GM18907 (cell line): Measurements from ENCODE around the gene MT1F.
A peak's percentile ranks its signal among the peaks of the same experiment; 100 is the strongest.
"Not testable (repeated sequence)": the region's sequence is repeated elsewhere in the genome, so short reads cannot be mapped to it uniquely, and the experiment has no call there.

Experiments
- ATAC-seq: cut with Tn5 transposase; IDR thresholded peaks from one replicate; pipeline ENCODE4 v1.9.1; 2021; ENCODE audit warnings: mild to moderate bottlenecking, moderate library complexity; ENCODE audit not compliant: unreplicated experiment

MT1F gene

GRCh38 chr16:56670620-56670934 is 12.8 kb downstream of the MT1F start:
- no peak for ATAC-seq

GRCh38 chr16:56671691-56672090 is 13.9 kb downstream of the MT1F start:
- ATAC-seq: not testable (repeated sequence)

DNA sequence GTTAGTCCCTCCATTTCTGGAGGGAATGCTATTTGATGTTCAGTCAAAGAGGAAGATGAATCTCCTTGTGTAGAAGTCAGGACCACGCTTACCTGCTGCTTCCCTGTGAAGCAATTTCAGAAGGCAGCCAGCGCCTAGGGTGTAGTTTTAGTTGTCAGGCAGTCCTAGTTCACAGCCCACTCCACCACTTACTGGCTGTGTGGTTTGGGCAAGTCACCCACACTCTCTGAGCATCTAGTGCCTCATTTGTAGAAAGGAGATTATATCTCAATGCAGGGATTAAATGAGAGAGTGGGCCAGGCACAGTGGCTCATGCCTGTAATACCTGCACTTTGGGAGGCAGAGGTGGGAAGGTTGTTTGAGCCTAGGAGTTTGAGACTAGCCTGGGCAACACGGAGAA is 14.4 kb downstream of the MT1F start:
- not testable (repeated sequence) for ATAC-seq

DNA sequence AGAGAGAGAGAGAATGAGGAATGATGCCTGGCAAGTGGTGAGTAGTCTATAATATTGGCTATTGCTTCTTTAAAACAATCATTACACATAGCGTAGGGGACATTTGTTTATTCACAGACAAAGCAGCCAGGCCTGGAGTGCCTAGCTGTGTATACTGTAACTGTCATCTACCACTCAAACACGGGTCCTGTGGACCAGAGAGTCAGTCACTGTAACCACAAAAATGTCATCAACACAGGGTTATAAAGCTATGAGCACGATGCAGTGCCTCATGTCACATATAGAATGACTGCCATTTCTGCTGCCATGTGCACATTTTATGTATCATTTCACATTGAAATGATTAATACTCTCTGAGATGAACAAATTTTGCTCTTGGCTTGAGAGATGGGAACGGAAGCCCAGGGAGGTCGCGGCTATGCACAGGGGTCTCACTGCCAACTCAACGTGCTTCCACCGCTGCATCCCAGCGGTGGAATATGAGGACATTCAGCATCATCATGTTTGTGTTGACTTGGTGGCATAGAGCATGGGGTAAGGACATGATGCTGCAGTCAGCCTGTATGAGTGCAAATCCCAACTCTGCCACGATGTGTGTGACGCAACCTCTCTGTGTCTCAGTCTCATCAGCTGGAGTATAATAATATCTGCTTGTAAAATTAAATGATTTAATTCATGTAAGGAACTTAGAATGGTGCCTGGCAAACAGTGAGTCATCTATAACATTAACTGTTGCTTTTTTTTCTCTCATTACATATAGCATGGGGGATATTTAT is 15.2 kb downstream of the MT1F start:
- no peak for ATAC-seq

- ATAC-seq: no peak
Observed at GRCh38 chr16:56673921-56674320, 16.2 kb downstream of the MT1F start.

DNA sequence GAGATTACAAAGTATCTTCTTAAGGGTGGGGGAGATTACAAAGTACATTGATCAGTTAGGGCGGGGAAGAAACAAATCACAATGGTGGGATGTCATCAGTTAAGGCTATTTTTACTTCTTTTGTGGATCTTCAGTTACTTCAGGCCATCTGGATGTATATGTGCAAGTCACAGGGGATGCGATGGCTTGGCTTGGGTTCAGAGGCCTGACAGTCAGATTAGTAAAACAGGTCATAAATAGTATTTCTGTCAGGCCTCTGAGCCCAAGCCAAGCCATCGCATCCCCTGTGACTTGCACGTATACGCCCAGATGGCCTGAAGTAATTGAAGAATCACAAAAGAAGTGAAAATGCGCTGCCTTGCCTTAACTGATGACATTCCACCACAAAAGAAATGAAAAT is 16.8 kb downstream of the MT1F start:
- not testable (repeated sequence) for ATAC-seq

DNA sequence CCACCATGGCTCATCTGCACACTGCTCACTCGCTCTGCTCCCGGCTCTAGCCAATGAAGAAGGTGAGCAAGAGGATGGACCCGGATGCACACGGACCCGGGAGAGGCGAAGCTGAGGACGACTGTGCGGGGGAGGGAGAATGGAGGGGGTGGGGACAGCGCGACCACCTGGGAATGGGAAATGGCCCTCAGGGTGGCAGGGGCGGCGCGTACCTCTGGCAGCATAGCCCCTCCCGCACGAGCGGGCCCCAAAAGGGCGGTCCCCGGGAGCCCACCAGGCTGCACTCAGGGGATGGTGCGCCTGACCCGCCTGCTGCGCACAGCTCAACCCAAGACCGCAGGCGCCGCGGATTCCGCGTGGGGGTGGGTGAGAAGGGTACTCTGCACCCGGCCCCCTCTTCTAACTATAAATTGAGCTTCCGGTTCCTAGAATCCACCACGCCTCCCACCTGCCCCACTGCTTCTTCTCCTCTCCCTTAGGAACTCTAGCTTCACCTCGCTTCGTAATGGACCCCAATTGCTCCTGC is 18.0 kb downstream of the MT1F start:
- ATAC-seq: no peak

DNA sequence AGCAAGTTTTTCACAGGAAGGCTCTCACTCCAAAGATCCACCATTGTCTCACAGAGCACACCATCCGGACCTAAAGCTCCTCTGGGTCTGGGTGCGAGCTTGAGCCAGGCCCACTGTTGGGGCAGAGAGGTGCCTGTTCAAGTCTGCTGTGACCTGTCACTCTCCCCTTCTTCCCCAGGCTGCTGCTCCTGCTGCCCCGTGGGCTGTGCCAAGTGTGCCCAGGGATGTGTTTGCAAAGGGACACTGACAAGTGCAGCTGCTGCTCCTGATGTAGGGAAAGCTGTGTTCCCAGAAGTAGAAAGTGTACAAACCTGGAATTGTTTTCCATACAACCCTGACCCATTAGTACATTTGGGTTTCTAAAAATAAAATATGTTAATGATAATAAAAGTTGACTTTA is 19.7 kb downstream of the MT1F start:
- no peak for ATAC-seq

GRCh38 chr16:56679078-56679730 is 21.4 kb downstream of the MT1F start:
- ATAC-seq: no peak

DNA sequence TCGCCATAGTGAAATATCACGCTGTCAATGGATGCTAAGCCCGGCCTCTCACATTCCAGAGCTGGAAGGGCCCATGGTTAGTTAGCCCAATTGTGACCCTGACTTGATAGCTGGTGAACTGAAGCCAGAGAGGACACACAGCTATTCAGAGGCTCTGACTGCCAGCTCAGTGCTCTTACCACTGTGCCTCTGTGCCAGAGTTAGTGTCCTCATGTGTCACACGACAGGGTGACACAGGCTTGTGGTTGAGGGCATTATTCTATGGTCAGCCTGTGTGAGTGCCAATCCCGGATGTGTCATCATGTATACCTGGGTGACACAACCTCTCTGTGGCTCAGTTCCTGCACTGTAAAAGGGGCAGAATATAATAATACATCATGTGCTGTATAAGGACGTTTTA is 22.1 kb downstream of the MT1F start:
- ATAC-seq: no peak

DNA sequence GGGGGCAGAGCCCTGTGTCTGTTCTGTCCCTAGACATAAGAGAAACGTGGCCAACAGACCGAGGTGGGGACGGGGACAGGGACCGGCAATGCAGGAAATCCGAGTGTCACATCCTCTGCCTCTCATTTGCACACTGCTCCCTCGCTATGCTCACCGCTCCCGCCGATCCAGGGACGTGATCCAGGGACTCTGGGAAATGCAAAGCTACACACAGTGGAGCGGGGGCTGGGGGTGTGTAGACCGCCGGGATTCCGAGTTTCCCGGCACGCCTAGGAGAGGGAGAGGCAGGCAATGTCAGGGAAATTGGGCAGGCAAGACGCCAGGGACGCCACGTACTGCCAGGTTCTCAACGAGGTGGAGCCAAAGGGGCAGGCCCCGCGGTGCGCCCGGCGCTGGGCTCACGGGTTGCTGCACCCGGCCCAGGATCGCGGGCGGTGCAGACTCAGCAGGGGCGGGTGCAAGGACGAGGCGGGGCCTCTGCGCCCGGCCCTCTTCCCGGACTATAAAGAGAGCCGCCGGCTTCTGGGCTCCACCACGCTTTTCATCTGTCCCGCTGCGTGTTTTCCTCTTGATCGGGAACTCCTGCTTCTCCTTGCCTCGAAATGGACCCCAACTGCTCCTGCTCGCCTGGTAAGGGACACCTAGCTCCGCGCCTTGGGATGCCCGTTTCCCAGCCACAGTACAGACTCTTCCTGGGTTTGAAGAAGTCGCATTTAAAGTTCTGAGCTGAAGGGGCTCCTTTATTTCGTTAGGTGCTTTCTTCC is 24.4 kb downstream of the MT1F start, which contains the start of gene MT1X:
Gene MT1X (plus strand): TSS at position 532 of the 764 bp plus-strand sequence. CDS start 71 bp downstream, at position 603.
- ATAC-seq: peak; percentile 97

GRCh38 chr16:56682703-56683397 is 25.1 kb downstream of the MT1F start:
- ATAC-seq: peak; percentile 7

- no peak for ATAC-seq
Observed at GRCh38 chr16:56683424-56684172, 25.8 kb downstream of the MT1F start.

GRCh38 chr16:56684256-56684925 is 26.6 kb downstream of the MT1F start:
- no peak for ATAC-seq

DNA sequence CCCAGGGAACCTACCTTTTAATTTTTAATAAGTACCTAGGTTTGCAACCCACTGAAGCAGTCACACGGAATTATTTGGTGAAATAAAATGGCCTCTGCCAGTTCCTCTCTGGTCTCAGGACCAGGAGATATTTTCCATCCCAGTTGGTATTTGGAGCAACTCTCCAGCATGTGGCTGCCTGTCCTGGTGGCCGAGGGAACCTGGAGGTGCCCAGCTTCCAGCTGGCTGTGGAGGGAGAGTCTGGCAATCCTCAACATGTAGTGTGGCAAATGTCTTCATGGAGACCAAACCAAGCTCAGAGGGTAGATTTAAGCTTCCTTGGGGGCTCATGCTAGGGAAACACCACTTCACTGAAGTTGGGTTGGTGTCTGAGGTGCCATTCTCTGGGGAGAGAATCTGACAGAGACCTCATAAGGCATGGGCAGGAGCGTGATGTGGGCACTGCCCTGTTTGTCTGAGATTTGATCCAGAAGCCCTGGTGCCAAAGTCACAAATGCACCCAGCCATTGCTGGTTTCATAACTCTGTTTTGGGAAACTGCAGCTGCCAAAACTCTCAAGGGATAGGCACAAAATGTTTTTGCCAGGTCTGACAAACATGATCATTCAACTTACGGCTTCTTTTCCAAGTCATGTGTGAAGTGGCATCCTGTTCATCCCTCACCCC is 27.3 kb downstream of the MT1F start:
- ATAC-seq: no peak

GRCh38 chr16:56686758-56687157 is 29.0 kb downstream of the MT1F start:
- no peak for ATAC-seq

GRCh38 chr16:56688762-56689161 is 31.0 kb downstream of the MT1F start:
- no peak for ATAC-seq

DNA sequence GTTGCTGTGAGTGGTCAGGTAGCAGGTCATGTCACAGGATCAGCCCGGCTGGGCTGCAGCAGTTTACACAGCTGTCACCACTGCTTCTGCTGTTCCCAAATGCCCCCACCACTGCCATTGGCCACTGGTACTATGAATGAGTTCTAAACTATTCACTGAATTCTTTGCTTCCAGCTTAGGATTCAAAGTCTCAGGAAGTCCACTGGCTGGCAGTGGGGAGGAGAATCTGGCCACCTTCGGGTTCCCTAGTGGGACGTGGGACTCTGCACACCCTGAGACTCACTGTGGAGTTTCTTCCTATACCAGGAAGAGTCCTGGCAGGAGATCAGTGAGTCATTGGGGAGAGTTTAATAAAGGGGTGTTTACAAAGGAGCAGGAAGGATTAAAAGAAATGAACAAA is 31.4 kb downstream of the MT1F start:
- no peak for ATAC-seq

GRCh38 chr16:56690420-56691122 is 32.8 kb downstream of the MT1F start:
- ATAC-seq: no peak
